ENCODE results near the gene E2F7. TPM values are rescaled to one million over a fixed set of nuclear protein-coding genes. Genes with fewer than 3 reads are reported as not detected.

Gene E2F7
- total RNA-seq, 1 donor from 2014 or later = 25.7 TPM

- H3K4me3 Mint-ChIP-seq = no peak overlapping the region
- TF ChIP-seq, protein P1, sequence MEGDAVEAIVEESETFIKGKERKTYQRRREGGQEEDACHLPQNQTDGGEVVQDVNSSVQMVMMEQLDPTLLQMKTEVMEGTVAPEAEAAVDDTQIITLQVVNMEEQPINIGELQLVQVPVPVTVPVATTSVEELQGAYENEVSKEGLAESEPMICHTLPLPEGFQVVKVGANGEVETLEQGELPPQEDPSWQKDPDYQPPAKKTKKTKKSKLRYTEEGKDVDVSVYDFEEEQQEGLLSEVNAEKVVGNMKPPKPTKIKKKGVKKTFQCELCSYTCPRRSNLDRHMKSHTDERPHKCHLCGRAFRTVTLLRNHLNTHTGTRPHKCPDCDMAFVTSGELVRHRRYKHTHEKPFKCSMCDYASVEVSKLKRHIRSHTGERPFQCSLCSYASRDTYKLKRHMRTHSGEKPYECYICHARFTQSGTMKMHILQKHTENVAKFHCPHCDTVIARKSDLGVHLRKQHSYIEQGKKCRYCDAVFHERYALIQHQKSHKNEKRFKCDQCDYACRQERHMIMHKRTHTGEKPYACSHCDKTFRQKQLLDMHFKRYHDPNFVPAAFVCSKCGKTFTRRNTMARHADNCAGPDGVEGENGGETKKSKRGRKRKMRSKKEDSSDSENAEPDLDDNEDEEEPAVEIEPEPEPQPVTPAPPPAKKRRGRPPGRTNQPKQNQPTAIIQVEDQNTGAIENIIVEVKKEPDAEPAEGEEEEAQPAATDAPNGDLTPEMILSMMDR (conservative IDR thresholded peaks at IDR 0.05) = no peak
- no peak for DNase-seq (ENCODE audit: low read depth, low spot score)
- no peaks in the 10 kb centered on the region for H3K4me1 Mint-ChIP-seq
- no peaks in the 10 kb centered on the region for H3K36me3 Mint-ChIP-seq (ENCODE audit: low read depth)
- H3K27me3 Mint-ChIP-seq (ENCODE audit: low read depth) = no peaks in the 10 kb centered on the region
- no peak overlapping the region for H3K27ac Mint-ChIP-seq (ENCODE audit: unreplicated experiment)
- H3K9me3 Mint-ChIP-seq = no peaks in the 10 kb centered on the region
These were observed 67.0 kb downstream of the E2F7 start for GRCh38 chr12:76998386-76998785.

GRCh38 chr12:76997011-76997780 is 68.2 kb downstream of the E2F7 start:
- H3K4me1 Mint-ChIP-seq = no peaks in the 10 kb centered on the region
- no peaks in the 10 kb centered on the region for H3K36me3 Mint-ChIP-seq (ENCODE audit: low read depth)
- H3K9me3 Mint-ChIP-seq = no peaks in the 10 kb centered on the region
- no peaks in the 10 kb centered on the region for H3K27me3 Mint-ChIP-seq (ENCODE audit: low read depth)
- no peak overlapping the region for H3K4me3 Mint-ChIP-seq
- TF ChIP-seq, protein P1 (conservative IDR thresholded peaks at IDR 0.05) = no peak
- H3K27ac Mint-ChIP-seq (ENCODE audit: unreplicated experiment) = no peak overlapping the region
- DNase-seq (ENCODE audit: low read depth, low spot score) = no peak

GRCh38 chr12:76990716-76991115 is 74.7 kb downstream of the E2F7 start:
- Mint-ChIP-seq H3K9me3 (peaks cover 2% of the 10 kb centered on the region), H3K36me3 (ENCODE audit: low read depth) (no peaks in the 10 kb centered on the region), H3K4me1 (no peaks in the 10 kb centered on the region), H3K27me3 (ENCODE audit: low read depth) (no peaks in the 10 kb centered on the region), H3K27ac (ENCODE audit: unreplicated experiment) (no peak overlapping the region), H3K4me3 (no peak overlapping the region)
- TF ChIP-seq, protein P1 (conservative IDR thresholded peaks at IDR 0.05) = no peak
- no peak for DNase-seq (ENCODE audit: low read depth, low spot score)

DNA sequence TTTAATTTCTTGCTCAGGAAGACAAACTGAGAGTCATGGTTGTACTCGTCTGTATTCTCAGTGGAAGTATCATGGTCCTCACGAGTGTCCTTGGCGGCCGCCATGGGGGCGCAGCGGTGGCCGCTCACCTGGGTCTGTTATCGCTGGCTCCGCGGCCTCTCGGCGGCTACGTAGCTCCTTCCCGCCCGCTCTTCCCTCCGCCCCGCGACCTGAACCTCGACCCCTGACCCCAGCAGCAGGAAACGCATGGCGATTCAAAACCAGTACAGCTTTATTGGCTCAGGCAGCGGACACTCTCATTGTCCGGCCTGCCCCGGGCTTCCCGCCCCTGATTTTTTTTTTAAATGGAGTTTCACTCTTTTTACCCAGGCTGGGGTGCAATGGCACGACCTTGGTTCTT is 80.8 kb downstream of the E2F7 start:
- TF ChIP-seq, protein P1 (conservative IDR thresholded peaks at IDR 0.05) = no peak
- H3K27ac Mint-ChIP-seq (ENCODE audit: unreplicated experiment) = no peak overlapping the region
- H3K36me3 Mint-ChIP-seq (ENCODE audit: low read depth) = peaks cover 19% of the 10 kb centered on the region
- no peak for DNase-seq (ENCODE audit: low read depth, low spot score)
- no peak overlapping the region for H3K4me3 Mint-ChIP-seq
- H3K27me3 Mint-ChIP-seq (ENCODE audit: low read depth) = no peaks in the 10 kb centered on the region
- peaks cover 19% of the 10 kb centered on the region for H3K9me3 Mint-ChIP-seq
- H3K4me1 Mint-ChIP-seq = no peaks in the 10 kb centered on the region

- Mint-ChIP-seq H3K4me1 (no peaks in the 10 kb centered on the region), H3K4me3 (no peak overlapping the region), H3K27me3 (ENCODE audit: low read depth) (no peaks in the 10 kb centered on the region), H3K9me3 (peaks cover 19% of the 10 kb centered on the region), H3K27ac (ENCODE audit: unreplicated experiment) (no peak overlapping the region), H3K36me3 (ENCODE audit: low read depth) (peaks cover 19% of the 10 kb centered on the region)
- no peak for DNase-seq (ENCODE audit: low read depth, low spot score)
- TF ChIP-seq, protein P1 (conservative IDR thresholded peaks at IDR 0.05) = no peak
These were observed 81.9 kb downstream of the E2F7 start for GRCh38 chr12:76983420-76983819.

All from neural crest cell (in vitro differentiated cells).